Caco-2 (cell line): ENCODE data around the gene CSTPP1. TPM values are rescaled to one million over a fixed set of nuclear protein-coding genes. Genes with fewer than 3 reads are reported as not detected.

Experiments
- Bru-seq: library from RNA; stranded (reverse); fragments of 400-500 nt; gene quantifications from one replicate; lab custom pipeline; 2021; lab: Mats Ljungman, UMichigan
- BruChase-seq, 2 experiments: library from RNA; stranded (reverse); fragments of 400-500 nt; gene quantifications; one replicate each; lab custom pipeline; 2021; lab: Mats Ljungman, UMichigan
- BruUV-seq: library from RNA; stranded (reverse); fragments of 400-500 nt; replicated peaks from 2 replicates; lab custom pipeline; 2021; lab: Mats Ljungman, UMichigan
- CTCF ChIA-PET: fragments of 300-600 bp; sonication (Branson Sonifier 250); formaldehyde crosslinking; loops from one replicate; lab custom pipeline; 2022; ENCODE audit warnings: antibody characterized with exemption; lab: Charles Lee
- POLR2A ChIA-PET: fragments of 300-600 bp; sonication (Branson Sonifier 250); formaldehyde crosslinking; loops from one replicate; lab custom pipeline; 2022; ENCODE audit warnings: antibody characterized with exemption; lab: Charles Lee
- DNase-seq, 2 experiments: peaks; one replicate each; pipeline versions ENCODE4 v3.0.0 to v3.0.0-alpha.2; 2020 to 2022
- H3K27me3 ChIP-seq: replicated peaks from 2 replicates; pipeline ENCODE4 v1.6.0; 2011; ENCODE audit warnings: low read length; ENCODE audit not compliant: control insufficient read depth, insufficient read depth
- H3K36me3 ChIP-seq: 2 replicates; pipeline ENCODE4 v1.5.1; 2011; ENCODE audit warnings: low read length; ENCODE audit not compliant: control insufficient read depth, insufficient read depth
- H3K4me1 ChIP-seq: fragments of 250-450 bp; sonication (Bioruptor Pico); 2 replicates; pipeline ENCODE4 v1.5.1; 2020; ENCODE audit warnings: mild to moderate bottlenecking
- H3K4me3 ChIP-seq: 2 replicates; pipeline ENCODE4 v1.5.1; 2011; ENCODE audit warnings: low read depth, mild to moderate bottlenecking, control low read depth, low read length
- H3K9me3 ChIP-seq: fragments of 250-450 bp; sonication (Bioruptor Pico); 2 replicates; pipeline ENCODE4 v1.5.1; 2020; ENCODE audit warnings: mild to moderate bottlenecking, moderate library complexity
- H3K27ac Mint-ChIP-seq: one replicate; pipeline ENCODE4 v1.8.0; 2022; ENCODE audit warnings: mixed read lengths; ENCODE audit not compliant: unreplicated experiment
- H3K27me3 Mint-ChIP-seq: one replicate; pipeline ENCODE4 v1.8.0; 2022; ENCODE audit warnings: mixed read lengths; ENCODE audit not compliant: insufficient read depth, unreplicated experiment
- H3K36me3 Mint-ChIP-seq: one replicate; pipeline ENCODE4 v1.8.0; 2022; ENCODE audit warnings: mild to moderate bottlenecking, mixed read lengths; ENCODE audit not compliant: insufficient read depth, unreplicated experiment
- H3K4me1 Mint-ChIP-seq: one replicate; pipeline ENCODE4 v1.8.0; 2022; ENCODE audit warnings: low read depth, mixed read lengths; ENCODE audit not compliant: unreplicated experiment
- H3K4me3 Mint-ChIP-seq: one replicate; pipeline ENCODE4 v1.8.0; 2022; ENCODE audit warnings: mild to moderate bottlenecking, moderate library complexity, mixed read lengths; ENCODE audit not compliant: unreplicated experiment
- H3K9me3 Mint-ChIP-seq: one replicate; pipeline ENCODE4 v1.8.0; 2022; ENCODE audit warnings: mixed read lengths; ENCODE audit not compliant: unreplicated experiment
- CTCF ChIP-seq, 2 experiments: fragments of 200-600 bp in 1 of 2; IDR thresholded peaks; 1 replicate in 1 of 2; 2 replicates in 1 of 2; pipeline versions ENCODE4 v1.5.1 to v1.8.0; 2011 to 2022; ENCODE audit warnings: antibody characterized with exemption in 1 of 2, control low read depth in 1 of 2, inconsistent platforms in 1 of 2, low read depth in 1 of 2, low read length in 1 of 2, mild to moderate bottlenecking in 1 of 2, moderate library complexity in 1 of 2; ENCODE audit not compliant: insufficient read depth in 1 of 2, severe bottlenecking in 1 of 2, unreplicated experiment in 1 of 2
- intact Hi-C: fragments of 100-400 bp; cut with micrococcal nuclease; formaldehyde crosslinking; loops from one replicate; pipeline ENCODE4 v1.10.0; 2022; ENCODE audit not compliant: unreplicated experiment
- long read RNA-seq: library from polyadenylated mRNA; stranded (forward); transcript quantifications from one replicate; pipeline ENCODE4 v2.0.0, GENCODE V29; 2022
- total RNA-seq: library from RNA; stranded (reverse); gene quantifications from 2 replicates; pipeline ENCODE4 v1.2.3, GENCODE V29; 2022

CSTPP1 gene
- 19.8 and 22.9 TPM in 2 replicates for total RNA-seq
- Bru-seq, nascent RNA: percentile 65 among the genes with signal in this experiment
- BruChase-seq, experiment 1, labeled RNA remaining after a 2-hour chase: percentile 65 among the genes with signal in this experiment
- percentile 64 among the genes with signal in this experiment for BruChase-seq, experiment 2, labeled RNA remaining after a 6-hour chase
- long read RNA-seq, transcript C11orf49-201 (9 exons, 1,645 nt): major isoform, 19 of 87 reads
- long read RNA-seq, transcript C11orf49-204 (8 exons, 1,916 nt): minor isoform, 10 of 87 reads
- long read RNA-seq, transcript C11orf49-207 (8 exons, 1,527 nt): minor isoform, 13 of 87 reads
- long read RNA-seq, transcript C11orf49-223 (1 exons, 2,141 nt): minor isoform, 7 of 87 reads
- long read RNA-seq, partial matches to known transcripts: 6 of 87 reads
- long read RNA-seq, other reads (novel, unspliced or antisense): 22 of 87 reads

- peaks cover 22% of the 10 kb centered on the region for H3K36me3 Mint-ChIP-seq
- H3K27ac Mint-ChIP-seq: peak within 1 kb of the TSS; percentile 75
- peak within 1 kb of the TSS; percentile 75 for H3K4me3 Mint-ChIP-seq
- Histone ChIP-seq H3K36me3 (no peaks in the 10 kb centered on the region), H3K4me3 (peak within 1 kb of the TSS; percentile 83), H3K4me1 (0 out of 2 replicates have a peak, but pooled peaks cover 4% of the 10 kb centered on the region), H3K9me3 (no peaks in the 10 kb centered on the region), H3K27me3 (no peaks in the 10 kb centered on the region)
- H3K4me1 Mint-ChIP-seq: peaks cover 7% of the 10 kb centered on the region
- POLR2A ChIA-PET: interaction anchor here (0.6 to 1.6 kb wide), 6 partner anchors 11 to 819 kb away, joined by 3 to 10 read pairs (median 4); partner anchors contain the start of genes ARHGAP1, DDB2 and ZNF408
- no peak for TF ChIP-seq CTCF (IDR thresholded peaks at IDR 0.05; ENCODE audit: insufficient read depth in 1 of 2, low read depth in 1 of 2, low read length in 1 of 2, severe bottlenecking in 1 of 2, unreplicated experiment in 1 of 2)
- peaks cover 3% of the 10 kb centered on the region for H3K27me3 Mint-ChIP-seq
- CTCF ChIA-PET: interaction anchor here (0.6 to 1.1 kb wide), 5 partner anchors 20 to 321 kb away, joined by 3 to 11 read pairs (median 4); partner anchors contain the start of genes ACP2 and NR1H3
- peak; percentile 97 for DNase-seq
- H3K9me3 Mint-ChIP-seq: no peaks in the 10 kb centered on the region
- intact Hi-C loops: loop anchor here (1.0 kb wide), 1 partner anchor 16 kb away; no protein-coding TSS in a partner anchor
- no TSS peak for BruUV-seq
Measured at GRCh38 chr11:46936138-46937110, at the start of gene CSTPP1. Gene CSTPP1, plus strand, starts transcription at chr11:46936761. Its CDS starts 45 bp downstream, at chr11:46936806.

GRCh38 chr11:46888636-46889035 lies 47.9 kb upstream of the CSTPP1 start:
- Mint-ChIP-seq H3K4me3 (no peak overlapping the region), H3K27ac (no peak overlapping the region), H3K4me1 (no peaks in the 10 kb centered on the region), H3K27me3 (no peaks in the 10 kb centered on the region), H3K9me3 (peaks cover 4% of the 10 kb centered on the region), H3K36me3 (peaks cover 9% of the 10 kb centered on the region)
- no peak for DNase-seq
- no peaks in the 10 kb centered on the region for H3K9me3 ChIP-seq
- ChIA-PET POLR2A (no interaction called here), CTCF (interaction anchor here (1.0 kb wide), 1 partner anchor 264 kb away, joined by 3 read pairs; no protein-coding TSS in a partner anchor)
- H3K4me1 ChIP-seq: no peaks in the 10 kb centered on the region
- H3K36me3 ChIP-seq: 0 out of 2 replicates have a peak, but pooled peaks cover 3% of the 10 kb centered on the region
- TF ChIP-seq CTCF (IDR thresholded peaks at IDR 0.05; ENCODE audit: insufficient read depth in 1 of 2, low read depth in 1 of 2, low read length in 1 of 2, severe bottlenecking in 1 of 2, unreplicated experiment in 1 of 2): no peak
- no peak overlapping the region for H3K4me3 ChIP-seq
- no peaks in the 10 kb centered on the region for H3K27me3 ChIP-seq
- intact Hi-C loops: loop anchor here (1.0 kb wide), 3 partner anchors 9 to 273 kb away; no protein-coding TSS in a partner anchor
- no TSS peak for BruUV-seq
